GM19397 (cell line): ENCODE data around the gene KRT26.

Experiments
- ATAC-seq: cut with Tn5 transposase; IDR thresholded peaks from one replicate; pipeline ENCODE4 v1.9.1; 2021; ENCODE audit warnings: mild to moderate bottlenecking, moderate library complexity; ENCODE audit not compliant: unreplicated experiment

KRT26 gene

GRCh38 chr17:40734018-40734417 is 38.0 kb downstream of the KRT26 start:
- no peak for ATAC-seq

GRCh38 chr17:40730970-40731369 is 41.0 kb downstream of the KRT26 start:
- ATAC-seq: no peak

DNA sequence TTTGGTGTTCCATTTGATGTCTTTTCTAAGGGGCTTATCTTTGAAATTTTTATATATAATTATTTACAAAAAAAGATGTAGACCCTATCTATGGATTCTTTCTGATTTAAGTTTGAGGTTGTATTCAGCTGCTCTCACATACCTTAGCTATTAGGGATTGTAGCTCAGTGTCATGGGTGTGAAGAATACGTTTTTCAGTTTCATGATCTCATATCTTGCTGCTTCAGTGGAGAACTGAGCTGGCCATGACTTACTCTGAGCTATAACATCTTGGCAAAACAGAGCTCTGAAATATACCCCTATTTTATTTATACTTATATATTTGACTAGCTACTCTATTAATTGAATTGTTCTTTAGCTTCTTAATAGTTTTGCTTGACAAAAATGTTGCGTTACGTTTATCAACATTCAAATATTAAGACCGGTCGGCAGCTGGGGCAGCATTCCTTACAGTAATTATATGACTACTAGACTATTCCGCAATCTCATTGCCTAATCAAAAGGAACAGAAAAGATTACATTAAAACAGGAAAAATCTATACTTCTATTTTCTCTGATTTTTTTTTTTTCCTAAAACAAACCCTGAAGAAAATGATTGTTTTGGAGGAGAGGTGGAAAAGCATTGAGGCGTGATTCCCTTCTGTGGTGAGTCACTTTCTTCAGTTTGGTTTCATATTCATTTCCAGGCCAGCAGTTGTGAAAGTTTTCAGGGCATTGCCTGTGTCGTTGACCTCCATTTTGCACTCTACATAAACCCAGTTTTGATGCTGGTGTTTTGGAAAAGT is 44.4 kb downstream of the KRT26 start:
- ATAC-seq: no peak

GRCh38 chr17:40726919-40727318 is 45.1 kb downstream of the KRT26 start:
- no peak for ATAC-seq

DNA sequence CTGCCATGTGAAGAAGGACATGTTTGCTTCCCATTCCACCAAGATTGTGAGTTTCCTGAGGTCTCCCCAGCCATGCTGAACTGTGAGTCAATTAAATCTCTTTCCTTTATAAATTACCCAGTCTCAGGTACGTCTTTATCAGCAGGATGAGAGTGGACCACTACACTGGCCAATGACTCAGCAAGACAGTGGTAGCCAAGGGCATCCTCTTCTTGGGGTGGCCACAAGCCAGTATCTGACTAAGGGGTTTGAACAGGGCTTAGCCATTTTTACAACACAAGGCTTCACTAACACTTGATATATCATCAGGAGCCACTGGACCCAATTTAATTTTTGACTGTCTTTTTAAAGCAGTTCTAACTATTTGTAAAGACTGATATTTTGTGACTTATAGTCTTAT is 47.3 kb downstream of the KRT26 start:
- no peak for ATAC-seq

GRCh38 chr17:40722241-40722640 is 49.8 kb downstream of the KRT26 start:
- ATAC-seq: no peak

GRCh38 chr17:40720899-40721298 is 51.1 kb downstream of the KRT26 start:
- ATAC-seq: no peak

GRCh38 chr17:40718930-40719329 is 53.1 kb downstream of the KRT26 start:
- ATAC-seq: no peak

DNA sequence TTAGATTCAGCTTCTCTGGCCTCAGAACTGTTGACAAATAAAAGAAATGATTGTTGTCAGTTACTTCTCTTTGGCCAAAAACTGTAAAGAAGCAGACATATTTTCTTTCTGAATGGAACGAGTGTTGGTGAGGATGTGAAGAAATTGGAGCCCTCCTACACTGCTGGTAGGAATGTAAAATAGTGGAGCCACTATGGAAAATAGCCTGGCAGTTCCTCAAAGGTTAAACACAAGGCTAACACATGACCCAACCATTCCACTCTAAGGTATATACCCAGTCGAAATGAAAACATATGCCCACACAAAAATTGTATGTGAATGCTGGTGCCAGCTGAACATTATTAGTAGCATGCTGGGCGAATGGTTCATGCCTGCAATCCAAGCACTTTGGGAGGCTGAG is 54.2 kb downstream of the KRT26 start:
- ATAC-seq: no peak
